ENCODE results near the gene POP4.

POP4 gene

DNA sequence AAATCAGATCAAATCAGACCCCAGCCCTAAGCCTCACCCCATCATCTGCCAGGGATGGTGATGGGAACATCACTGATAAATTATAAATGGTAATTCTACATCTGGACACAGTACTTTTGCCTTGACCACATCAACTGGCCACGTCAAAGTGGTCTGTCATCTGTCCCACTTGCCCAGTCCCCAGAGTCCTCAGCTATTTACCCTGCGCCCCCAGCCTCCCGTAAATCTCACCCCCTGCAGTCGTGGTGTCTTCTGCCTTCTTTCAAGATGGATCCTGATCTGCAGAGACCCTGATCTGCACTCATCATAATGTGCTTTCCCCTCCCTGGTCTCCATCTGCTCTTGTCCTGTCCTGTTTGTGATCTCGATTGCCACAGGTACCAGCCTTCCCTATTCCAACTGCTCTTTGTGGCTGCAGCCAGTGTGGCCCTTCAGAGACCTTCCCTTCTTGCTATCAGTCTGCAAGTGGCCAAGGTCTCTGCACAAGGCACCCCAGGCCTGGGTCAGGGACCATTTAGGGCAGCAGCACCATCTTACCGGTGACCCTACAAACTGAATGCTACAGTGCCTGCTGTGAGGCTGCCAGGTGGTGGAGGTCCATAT, 26.7 kb upstream of the POP4 start:
- no peaks in the 10 kb centered on the region for H3K27me3 ChIP-seq (replicated peaks; ENCODE audit: control insufficient read depth, insufficient read depth, low read length)
- TF ChIP-seq, protein P1, sequence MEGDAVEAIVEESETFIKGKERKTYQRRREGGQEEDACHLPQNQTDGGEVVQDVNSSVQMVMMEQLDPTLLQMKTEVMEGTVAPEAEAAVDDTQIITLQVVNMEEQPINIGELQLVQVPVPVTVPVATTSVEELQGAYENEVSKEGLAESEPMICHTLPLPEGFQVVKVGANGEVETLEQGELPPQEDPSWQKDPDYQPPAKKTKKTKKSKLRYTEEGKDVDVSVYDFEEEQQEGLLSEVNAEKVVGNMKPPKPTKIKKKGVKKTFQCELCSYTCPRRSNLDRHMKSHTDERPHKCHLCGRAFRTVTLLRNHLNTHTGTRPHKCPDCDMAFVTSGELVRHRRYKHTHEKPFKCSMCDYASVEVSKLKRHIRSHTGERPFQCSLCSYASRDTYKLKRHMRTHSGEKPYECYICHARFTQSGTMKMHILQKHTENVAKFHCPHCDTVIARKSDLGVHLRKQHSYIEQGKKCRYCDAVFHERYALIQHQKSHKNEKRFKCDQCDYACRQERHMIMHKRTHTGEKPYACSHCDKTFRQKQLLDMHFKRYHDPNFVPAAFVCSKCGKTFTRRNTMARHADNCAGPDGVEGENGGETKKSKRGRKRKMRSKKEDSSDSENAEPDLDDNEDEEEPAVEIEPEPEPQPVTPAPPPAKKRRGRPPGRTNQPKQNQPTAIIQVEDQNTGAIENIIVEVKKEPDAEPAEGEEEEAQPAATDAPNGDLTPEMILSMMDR (IDR thresholded peaks at IDR 0.05; ENCODE audit: insufficient read depth, low read length, poor library complexity, severe bottlenecking) = no peak
- H3K36me3 ChIP-seq (ENCODE audit: control insufficient read depth, insufficient read depth, low read length) = no peaks in the 10 kb centered on the region
- H3K4me3 ChIP-seq (replicated peaks; ENCODE audit: low read depth, low read length) = no peak overlapping the region
- no peak for DNase-seq (ENCODE audit: extremely low read depth, insufficient read length)

DNA sequence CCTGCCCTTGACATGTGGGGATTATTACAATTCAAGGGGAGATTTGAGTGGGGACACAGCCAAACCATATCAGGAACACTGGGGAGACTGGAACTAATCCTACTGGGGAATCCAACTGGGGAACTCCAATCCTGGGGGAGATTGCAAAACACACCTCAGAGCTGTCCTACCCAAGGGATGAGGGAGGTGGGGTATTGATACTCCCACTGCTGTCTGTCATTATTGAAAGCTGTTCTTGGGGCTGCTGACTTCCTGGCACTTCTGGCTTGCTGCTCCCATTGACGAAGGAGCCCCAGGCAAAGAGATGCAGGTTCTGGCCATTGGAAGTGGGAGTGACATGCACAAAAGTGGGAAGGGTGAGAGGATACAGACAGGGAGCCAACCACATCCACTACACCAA, 24.7 kb upstream of the POP4 start:
- no peak overlapping the region for H3K4me3 ChIP-seq (replicated peaks; ENCODE audit: low read depth, low read length)
- no peak for DNase-seq (ENCODE audit: extremely low read depth, insufficient read length)
- TF ChIP-seq, protein P1 (IDR thresholded peaks at IDR 0.05; ENCODE audit: insufficient read depth, low read length, poor library complexity, severe bottlenecking) = no peak
- H3K36me3 ChIP-seq (ENCODE audit: control insufficient read depth, insufficient read depth, low read length) = no peaks in the 10 kb centered on the region
- H3K27me3 ChIP-seq (replicated peaks; ENCODE audit: control insufficient read depth, insufficient read depth, low read length) = no peaks in the 10 kb centered on the region

DNA sequence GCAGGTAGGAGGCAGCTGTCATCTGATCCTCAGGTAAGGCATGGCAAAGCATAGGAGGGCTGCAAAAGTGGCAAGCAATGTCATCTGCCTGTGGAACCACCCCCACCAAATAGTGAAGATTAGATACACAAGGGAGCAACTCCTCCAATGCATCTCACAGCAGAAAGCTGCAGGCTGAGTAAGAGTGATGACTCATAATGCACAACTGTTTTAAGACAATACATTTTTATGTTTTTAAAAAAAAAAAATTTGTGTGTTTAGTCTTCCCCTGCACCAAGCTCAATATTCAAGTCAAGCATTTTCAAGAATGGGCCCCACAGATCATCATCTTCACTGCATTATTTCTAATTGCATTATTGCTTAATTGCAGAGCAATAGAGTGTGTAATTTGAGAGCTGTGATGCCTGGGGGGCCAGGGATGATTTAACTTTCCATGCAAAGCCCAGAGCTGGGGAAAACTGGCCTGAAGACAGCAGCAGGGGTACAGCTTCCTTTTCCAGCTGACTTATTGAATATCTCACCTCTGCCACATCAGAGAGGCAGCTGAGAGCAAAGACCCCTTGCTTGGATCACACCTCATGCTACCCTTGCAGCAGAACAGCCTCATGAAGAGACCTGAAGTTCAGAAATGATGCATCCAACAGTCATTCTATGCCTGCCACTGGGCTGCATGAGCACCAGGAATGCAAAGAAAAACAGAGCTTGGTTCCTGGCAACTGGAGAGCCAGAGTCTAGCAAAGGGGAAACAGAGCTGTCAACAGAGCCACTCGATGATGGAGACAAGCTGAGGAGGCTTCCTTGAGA, 22.7 kb upstream of the POP4 start:
- no peak for DNase-seq (ENCODE audit: extremely low read depth, insufficient read length)

DNA sequence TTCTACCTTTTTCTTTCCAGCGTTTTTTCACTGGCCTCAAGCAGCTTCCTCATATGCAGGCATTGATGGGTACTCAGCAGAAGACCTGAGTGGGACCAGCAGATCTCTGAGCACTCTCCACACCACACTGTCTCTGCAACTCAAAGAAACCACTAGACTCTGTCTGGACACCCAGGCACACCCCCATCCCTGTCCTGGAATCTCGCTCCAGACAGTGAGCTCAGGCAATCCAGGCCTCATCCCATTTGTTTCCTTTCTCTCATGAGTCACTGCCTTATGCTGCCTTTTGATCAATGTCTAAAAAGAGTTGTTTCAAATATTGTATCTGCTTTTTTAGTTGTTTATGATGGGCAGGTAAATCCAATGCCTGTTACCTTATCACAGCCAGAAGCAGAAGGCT, 19.7 kb upstream of the POP4 start:
- no peaks in the 10 kb centered on the region for H3K36me3 ChIP-seq (ENCODE audit: control insufficient read depth, insufficient read depth, low read length)
- no peaks in the 10 kb centered on the region for H3K27me3 ChIP-seq (replicated peaks; ENCODE audit: control insufficient read depth, insufficient read depth, low read length)
- DNase-seq (ENCODE audit: extremely low read depth, insufficient read length) = no peak
- TF ChIP-seq, protein P1 (IDR thresholded peaks at IDR 0.05; ENCODE audit: insufficient read depth, low read length, poor library complexity, severe bottlenecking) = no peak
- no peak overlapping the region for H3K4me3 ChIP-seq (replicated peaks; ENCODE audit: low read depth, low read length)

More for the DNA sequence above, 22.7 kb upstream of the POP4 start:
- H3K36me3 ChIP-seq (ENCODE audit: control insufficient read depth, insufficient read depth, low read length) = no peaks in the 10 kb centered on the region
- TF ChIP-seq, protein P1 (IDR thresholded peaks at IDR 0.05; ENCODE audit: insufficient read depth, low read length, poor library complexity, severe bottlenecking) = no peak
- no peak overlapping the region for H3K4me3 ChIP-seq (replicated peaks; ENCODE audit: low read depth, low read length)
- H3K27me3 ChIP-seq (replicated peaks; ENCODE audit: control insufficient read depth, insufficient read depth, low read length) = no peaks in the 10 kb centered on the region

DNA sequence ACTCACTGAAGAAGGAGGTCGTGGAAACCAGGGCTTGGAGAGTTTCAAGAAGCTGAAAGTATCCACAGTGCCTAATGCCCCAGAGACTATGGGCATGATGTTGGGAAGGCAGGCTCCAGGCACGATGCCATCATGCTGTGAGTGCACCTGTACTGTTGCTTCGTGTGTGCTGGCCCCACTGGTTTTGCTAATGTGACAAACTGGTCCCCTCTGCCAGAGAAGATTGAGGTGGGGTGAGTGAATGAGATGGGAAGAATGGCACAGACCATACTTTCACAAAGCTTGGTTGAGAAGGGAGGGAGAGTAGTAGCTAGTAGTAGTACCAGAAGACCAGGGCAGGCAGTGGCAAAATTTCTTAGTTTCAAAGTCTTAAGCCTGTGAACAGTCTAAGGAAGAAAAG, 19.0 kb upstream of the POP4 start:
- Histone ChIP-seq H3K4me3 (replicated peaks; ENCODE audit: low read depth, low read length) (no peak overlapping the region), H3K36me3 (ENCODE audit: control insufficient read depth, insufficient read depth, low read length) (no peaks in the 10 kb centered on the region), H3K27me3 (replicated peaks; ENCODE audit: control insufficient read depth, insufficient read depth, low read length) (no peaks in the 10 kb centered on the region)
- DNase-seq (ENCODE audit: extremely low read depth, insufficient read length) = no peak
- TF ChIP-seq, protein P1 (IDR thresholded peaks at IDR 0.05; ENCODE audit: insufficient read depth, low read length, poor library complexity, severe bottlenecking) = no peak

Data from GM06990 (cell line).